Measurements from ENCODE around the gene SLC43A3.

DNA sequence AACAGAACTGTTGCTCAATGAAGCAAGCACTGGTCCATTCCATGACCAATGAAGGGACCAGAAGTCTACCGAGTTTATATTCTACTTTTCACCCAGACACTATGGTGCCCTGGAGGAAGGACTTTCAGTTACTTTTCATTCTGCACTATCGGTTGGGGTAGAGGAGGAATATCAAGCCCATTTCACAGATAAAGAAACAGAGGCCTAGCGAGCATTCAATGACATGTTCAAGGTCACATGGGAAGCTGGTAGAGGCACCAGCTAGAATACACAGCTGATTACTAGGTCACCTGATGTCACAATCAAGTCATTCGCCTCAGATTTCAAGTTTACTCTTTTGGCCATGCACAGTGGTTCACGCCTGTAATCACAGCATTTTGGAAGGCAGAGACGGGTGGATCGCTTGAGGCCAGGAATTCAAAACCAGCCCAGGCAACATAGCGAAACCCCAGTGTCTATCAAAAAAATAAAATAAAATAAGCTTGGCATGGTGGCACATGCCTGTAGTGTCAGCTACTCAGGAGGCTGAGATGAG is 18.9 kb downstream of the SLC43A3 start:
- TF ChIP-seq CTCF (IDR thresholded peaks at IDR 0.05; ENCODE audit: low read depth, low read length): no peak
- TF ChIP-seq EZH2phosphoT487 (IDR thresholded peaks at IDR 0.05; ENCODE audit: low read depth): no peak

Measured in OCI-LY3 (cell line).